Keratinocyte (primary cell): ENCODE results near the gene RABGGTA.

ENCODE experiments used
- CTCF ChIP-seq, 3 experiments: IDR thresholded peaks in 1 of 3; conservative IDR thresholded peaks in 1 of 3; optimal IDR thresholded peaks in 1 of 3; 2 replicates in 2 of 3; 3 replicates in 1 of 3; pipeline versions ENCODE3 to v1.5.1; 2011; ENCODE audit warnings: low read length in 3 of 3, mild to moderate bottlenecking in 3 of 3, moderate library complexity in 2 of 3, control low read depth in 1 of 3, inconsistent platforms in 1 of 3; ENCODE audit not compliant: insufficient read depth in 2 of 3; ENCODE audit errors: extremely low read depth in 1 of 3
- EZH2 ChIP-seq: IDR thresholded peaks from one replicate; pipeline ENCODE4 v1.6.1; 2012; ENCODE audit warnings: inconsistent platforms, mild to moderate bottlenecking, low read length, moderate library complexity

GRCh38 chr14:24233538-24233866 is 37.9 kb downstream of the RABGGTA start:
- TF ChIP-seq CTCF (optimal IDR thresholded peaks at IDR 0.05 in 1 of 3, IDR thresholded peaks at IDR 0.05 in 1 of 3, conservative IDR thresholded peaks at IDR 0.05 in 1 of 3; ENCODE audit: extremely low read depth in 1 of 3, insufficient read depth in 2 of 3, low read length in 3 of 3), result no peak
- no peak for TF ChIP-seq EZH2
